OCI-M2 (cell line): ENCODE data around the gene MRPL55.

ENCODE experiments used
- DNase-seq: peaks from one replicate; lab custom pipeline; 2025; ENCODE audit not compliant: unreplicated experiment; lab: John Stamatoyannopoulos, UW

MRPL55 gene

DNA sequence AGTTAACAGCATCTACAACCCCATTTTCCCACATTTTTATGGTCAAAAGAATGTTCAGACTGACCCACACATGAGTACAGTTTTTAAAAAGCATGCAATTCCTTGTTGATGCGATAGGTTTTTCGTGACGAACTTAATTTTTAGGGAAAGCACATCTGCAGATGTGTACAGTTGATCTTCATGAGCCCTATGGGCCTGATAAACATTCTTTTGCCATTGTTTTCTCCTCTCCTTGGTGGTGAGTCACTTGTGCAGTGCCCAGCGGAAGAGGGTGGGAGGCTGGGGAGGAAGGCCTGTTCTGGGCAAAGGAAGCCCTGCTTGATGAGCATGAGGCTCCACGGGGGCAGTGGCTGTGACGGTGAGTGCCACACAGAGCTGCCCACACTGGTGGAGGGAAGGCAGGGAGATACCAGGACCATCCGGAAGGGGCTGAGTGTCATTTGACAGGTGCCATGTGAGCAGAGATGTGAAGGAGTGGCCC lies 21.3 kb downstream of the MRPL55 start:
- no peak for DNase-seq

DNA sequence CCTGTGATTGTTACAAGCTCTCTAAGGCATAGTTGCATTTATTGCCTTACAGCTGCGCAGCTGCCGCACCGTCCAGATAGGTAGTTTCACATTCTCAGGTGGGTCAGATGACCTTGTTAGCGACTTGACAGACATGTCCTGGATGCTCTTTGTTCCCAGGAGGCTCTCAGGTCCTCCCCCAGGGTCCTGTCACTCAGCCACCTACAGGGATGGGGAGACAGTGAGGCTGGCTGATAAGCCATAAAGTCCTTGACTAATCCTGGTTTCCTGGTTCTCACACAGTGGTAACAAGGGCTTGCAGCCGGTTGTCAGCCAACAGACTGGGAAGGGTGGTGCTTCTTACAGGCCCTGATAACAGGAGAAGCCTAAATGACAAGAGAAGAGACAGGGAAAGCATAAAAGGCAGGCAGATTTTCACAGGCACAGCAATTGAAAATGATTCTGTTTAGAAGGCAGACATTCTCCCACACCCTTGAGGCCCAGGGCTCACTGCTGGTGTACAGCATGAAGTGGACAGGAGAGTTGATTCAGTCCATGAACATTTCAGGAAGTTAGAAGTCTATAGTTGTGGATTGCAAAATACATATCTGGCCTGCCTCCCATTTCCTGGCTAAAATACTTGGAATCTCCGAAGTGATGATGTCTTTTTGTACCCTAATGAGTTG lies 23.7 kb downstream of the MRPL55 start:
- peak; percentile 68 for DNase-seq

DNA sequence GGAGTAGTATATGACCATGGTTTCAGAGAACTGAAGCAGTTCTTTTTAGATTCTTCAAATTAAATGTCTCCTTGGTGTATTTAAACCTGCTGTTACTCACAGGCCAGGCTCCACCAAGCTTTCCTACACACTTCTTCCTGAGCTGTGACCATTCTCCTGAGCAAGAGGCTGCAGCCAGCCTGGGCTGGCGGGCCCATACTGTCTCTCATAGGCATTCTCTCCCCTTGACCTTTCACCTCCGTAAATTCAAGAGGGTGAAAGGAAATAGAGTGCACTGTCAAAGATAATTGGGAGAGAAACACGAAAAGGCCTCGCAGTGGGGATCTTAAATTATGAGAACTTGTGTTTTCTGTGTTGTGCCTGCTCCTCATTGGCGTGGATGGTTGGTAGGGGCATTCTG lies 24.3 kb downstream of the MRPL55 start:
- no peak for DNase-seq

DNA sequence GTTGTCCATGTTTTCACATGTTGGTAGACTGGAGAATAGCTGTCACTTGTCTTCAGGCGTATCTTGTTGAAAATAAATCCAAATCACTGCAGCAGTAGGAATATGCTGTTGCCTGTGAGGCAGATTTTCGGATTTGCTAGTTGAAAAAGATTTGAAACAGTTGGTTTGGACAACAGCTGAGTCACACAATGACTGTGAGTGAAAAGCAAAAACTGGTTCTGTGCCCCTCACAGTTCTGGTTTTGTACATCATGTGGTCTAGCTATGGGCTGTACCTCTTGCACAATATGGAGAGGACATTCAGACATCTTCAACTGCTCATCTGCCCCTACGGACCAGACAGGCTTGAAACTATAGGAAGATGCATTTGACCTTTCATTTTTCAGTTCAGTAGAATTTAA lies 24.8 kb downstream of the MRPL55 start:
- DNase-seq: no peak

DNA sequence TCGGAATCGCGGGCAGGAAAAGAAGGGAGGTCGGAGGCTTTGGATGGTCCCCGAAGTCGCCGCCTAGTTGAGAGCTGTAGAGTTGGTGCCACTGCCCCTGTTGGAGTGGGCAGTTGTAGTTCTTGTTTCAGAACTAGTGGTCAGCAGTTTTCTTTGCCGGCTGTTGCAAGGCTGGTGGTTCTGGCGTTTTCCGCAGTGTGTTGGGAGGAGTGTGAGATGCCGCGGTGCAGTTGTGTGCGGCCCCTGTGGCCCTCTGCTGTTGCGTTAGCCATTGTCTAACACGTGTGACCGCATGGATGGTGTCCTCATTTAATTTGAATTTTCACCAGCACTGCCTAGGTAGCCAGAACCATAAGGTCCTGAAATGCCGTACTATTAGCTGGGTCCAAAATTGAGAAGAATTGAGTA lies 25.2 kb downstream of the MRPL55 start:
- DNase-seq: no peak

DNA sequence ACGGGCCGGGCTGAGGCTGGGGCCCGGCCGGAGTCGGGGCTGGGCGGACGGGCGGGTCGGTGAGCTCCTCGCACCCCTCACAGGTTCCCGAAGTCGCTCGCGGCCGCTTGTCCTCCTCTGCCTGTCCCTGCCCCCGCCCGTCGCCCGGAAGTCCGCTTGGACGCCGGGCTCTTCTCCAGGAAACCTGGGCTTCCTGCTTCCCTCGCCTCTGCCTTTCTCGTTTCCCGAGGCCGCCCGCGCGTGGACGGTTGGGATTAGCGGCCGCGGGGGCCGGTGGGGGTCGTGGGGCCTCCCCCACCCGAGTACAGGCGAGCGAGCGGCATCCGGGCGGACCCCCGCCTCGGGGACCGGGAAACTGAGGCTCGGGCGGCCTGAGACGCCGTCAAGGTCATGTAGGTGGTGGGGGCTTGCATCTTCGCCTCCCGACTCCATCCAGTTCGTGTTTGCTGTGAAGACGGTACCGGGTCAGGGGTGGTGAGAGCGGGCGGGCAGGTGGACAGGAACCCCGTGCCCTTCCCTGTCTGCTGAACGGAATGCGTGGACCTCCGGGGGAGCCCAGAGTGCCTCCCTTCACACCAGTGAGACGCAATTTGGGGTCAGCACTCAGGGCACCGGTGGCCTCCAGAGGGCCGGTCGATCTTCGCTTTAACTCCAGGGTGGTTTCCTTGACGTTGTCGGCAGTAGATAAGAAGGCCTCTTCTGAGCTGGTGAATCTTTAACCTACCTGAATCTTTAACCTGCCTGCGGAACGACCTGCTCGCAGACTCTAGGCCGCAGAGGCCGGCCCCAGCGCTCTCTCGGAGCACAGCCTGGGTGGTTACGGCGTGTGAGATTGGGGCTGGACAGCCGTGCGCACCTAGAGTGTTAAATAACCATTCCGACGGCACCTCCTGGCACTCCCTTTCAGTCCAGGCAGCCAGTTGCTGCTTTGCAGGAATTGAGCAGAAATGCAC lies 25.9 kb downstream of the MRPL55 start:
- DNase-seq: no peak

DNA sequence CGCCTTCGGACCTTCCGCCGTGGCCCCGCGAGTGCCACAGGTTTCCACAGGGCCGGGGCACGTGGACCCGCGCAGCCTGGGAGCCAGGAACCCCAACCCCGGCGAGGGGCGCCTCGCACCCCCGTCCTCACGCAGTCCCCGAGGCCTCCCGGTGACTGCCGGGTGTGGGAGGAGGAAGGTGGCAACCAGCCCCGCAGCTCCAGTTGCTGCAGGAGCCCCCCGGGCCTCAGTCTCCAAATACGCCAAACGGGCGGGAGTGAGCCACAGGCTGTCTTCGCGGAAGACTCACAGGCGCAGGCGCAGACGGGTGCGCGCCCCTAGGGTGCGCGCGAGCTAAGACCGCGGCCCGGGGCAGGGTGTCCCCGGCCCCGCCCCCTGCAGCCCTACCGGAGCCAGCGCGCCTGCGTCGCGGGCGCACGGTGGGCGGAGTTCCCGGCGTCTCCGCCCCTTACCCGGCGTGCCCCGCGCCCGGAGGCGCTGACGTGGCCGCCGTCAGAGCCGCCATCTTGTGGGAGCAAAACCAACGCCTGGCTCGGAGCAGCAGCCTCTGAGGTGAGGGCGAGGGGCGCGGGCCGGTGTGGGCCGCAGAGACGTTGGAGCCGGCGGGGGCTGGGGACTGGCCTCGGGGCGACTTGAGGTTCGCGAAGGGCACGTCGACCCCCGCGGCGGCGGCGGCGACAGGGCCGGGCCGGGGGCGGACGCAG lies 26.7 kb downstream of the MRPL55 start, which contains the start of gene ARF1:
ARF1 (plus strand) TSS at position 495 of the 704 bp plus-strand sequence. CDS start 14,407 bp downstream, outside the sequence.
- peak; percentile 31 for DNase-seq

DNA sequence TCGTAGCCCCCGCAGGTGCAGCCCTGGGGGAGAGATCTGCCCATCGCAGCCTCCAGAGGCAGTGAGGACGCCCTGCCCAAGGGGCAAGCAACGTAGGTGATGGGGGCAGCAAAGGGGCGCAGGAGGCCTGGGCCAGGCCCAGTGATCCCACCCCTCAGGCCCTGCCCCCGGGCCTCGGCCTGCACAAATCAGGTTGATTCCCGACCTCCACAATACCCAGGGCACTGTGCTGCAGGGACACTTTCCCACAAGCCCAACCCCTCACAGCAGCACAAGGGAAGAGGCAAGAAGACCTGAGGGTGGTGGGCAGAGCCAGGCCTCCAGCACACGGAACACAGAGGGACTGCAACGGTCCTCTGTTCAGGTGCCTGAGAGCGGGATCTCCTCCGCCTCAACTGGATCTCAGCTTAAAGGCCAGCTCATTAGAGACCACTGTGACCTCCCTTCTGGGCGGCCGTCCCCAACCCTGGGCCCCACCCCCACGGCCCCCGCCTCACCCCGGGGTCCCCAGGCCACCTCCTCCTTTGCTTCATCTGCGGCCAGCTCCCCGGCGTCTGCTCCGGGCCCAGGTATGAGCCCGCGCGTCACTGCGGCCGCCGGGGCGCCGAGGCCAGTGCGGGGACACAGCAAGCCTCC lies 27.4 kb downstream of the MRPL55 start:
- no peak for DNase-seq

DNA sequence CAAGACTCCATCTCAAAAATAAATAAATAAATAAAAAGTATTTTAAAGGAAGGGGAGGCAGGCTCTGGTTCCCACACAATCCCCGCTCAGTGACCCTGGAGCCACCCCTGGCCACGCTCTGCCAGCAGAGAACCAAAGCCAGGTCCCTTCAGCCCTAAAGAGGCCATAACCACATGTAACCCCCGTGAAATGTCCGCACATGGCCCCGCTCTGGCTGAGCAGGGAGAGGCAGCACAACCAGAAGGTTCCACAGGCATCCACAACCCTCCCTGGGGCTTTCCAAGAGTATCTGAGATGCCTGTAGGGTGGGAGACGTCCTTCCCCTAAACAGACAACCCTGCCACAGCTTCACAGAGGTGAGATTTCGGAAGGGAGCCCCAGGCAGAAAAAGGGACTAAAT lies 28.0 kb downstream of the MRPL55 start:
- DNase-seq: no peak

DNA sequence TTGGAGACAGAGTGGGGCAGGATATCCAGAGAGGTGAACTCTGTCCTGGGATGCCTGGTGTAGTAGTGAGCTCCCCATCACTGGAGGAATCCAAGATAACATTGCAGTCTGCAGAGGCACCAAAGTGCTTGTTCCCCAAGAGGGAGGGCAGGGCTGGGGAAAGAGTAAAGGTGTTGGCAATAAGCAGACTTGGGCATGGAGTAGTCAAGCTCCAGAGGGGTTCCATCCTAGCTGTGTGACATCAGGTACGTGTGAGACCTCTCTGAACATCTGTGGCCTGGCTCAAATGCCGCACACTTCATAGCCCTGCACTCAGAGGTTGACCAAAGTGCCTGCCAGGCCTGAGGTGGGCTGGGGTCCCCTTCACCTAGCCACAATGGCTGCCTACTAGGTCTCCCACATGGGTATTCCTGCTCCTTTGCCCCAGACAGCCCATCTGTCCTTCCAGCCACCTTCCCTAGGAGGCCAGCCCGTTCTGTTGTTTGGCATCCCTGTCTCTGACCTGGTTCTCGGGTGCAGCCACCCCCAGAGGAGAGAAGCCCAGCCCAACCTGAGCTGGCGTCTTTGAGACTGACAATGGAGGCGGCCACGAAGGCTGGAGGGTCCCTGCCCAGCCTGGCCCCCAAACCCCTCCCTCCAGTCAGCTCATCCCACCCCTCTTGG lies 29.4 kb downstream of the MRPL55 start:
- no peak for DNase-seq

DNA sequence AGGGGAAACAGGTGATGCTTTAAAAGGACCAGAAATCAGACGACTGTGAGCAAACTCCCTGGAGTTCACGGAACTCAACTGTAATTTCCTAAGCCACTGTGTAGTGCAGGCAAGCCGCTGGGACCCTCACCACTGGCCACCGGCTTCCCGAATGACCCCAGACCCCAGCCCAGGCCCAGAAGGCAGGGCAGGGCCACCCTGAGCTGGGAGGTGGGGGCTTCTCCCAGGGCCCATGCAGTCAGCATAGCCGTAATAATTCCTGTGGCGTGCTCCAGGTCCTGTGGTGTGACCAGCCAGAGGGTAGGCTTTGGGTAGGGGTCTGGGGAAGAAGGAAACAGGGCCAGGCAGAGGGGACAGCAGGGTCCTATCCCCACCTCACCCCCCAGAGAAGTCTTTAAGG lies 30.1 kb downstream of the MRPL55 start:
- no peak for DNase-seq

DNA sequence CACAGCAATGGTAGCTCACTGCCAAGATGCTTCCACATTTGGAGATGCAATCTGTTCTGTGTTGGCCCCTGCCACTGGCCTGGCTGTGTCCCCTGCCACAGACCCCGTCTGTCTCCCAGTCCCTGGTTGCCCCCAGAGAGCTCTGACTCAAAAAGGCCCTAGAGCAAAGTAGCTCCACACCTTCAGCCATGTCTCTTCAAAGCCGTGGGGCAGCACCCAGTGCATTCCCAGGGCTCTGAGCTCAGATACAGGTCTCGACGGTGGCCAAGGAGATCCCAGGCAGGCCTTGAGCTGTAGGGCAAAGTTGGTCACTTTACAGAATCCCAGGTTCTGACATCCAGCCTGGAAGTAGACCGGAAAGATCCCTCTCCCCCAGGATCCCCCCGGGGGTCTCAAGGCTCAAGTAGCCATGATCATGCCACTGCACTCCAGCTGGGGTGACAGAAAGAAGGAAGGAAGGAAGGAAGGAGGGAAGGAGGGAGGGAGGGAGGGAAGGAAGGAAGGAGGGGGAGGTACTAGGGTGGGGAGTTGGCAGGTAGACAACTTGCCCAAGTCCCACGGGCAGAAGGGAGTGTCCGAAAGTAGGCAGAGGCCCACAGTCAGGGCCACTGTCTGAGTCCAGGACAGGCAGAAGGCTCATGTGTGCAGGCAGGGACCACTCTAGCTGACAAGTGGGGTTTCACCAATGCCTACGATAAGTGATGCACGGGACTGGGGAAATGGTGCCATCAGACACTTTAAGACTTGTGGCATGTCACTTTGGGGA lies 31.4 kb downstream of the MRPL55 start:
- DNase-seq: no peak

DNA sequence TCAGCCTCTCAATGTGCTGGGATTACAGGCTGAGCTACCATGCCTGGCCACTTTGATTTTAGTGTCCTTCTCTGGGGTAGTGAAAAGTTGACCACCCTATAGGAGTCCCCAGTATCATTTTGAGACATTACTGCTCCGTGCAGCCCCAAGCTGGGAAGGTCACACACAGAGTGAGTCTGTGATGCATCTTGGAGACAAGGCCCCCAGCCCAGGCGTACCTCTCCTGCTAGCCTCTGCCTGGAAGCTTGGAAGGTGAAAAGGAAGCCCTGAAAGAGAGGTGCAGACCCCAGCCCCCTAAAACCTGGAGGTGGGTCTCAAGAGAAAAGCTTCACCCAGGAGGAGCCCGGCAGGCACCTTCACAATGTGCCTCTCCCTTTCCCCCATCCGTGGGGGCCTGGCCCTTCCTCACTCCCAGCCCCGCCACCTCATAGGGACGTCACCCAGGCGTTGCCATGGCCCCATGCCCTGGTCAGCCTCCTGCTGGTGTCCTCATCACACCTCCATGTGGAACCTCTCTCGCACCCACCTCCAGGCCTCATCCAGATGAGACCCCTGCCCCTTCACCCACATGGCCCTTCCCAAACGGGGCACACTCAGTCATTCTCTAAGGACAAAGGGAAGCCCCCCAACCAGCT lies 32.2 kb downstream of the MRPL55 start:
- no peak for DNase-seq

DNA sequence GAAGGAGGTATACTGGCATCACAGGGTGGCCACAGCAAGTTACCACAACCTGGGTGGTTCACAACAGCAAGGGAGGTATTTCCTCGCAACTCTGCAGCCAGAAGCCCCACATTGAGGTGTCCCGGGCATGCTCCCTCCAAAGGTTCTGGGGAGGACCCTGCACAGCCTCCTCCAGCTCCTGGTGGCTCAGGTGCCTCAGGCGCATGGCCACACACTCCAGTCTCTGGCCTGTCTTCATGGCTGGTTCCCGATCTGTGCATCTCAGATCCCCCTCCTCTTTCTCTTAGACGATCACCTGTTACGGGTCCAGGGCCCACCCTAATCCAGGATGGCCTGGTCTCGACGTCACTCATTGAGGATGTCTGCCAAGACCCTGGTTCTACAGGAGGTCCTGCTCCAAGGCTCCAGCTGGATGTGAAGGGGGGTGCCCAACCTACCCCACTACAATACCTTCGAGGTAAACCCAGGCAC lies 33.3 kb downstream of the MRPL55 start:
- DNase-seq: no peak

DNA sequence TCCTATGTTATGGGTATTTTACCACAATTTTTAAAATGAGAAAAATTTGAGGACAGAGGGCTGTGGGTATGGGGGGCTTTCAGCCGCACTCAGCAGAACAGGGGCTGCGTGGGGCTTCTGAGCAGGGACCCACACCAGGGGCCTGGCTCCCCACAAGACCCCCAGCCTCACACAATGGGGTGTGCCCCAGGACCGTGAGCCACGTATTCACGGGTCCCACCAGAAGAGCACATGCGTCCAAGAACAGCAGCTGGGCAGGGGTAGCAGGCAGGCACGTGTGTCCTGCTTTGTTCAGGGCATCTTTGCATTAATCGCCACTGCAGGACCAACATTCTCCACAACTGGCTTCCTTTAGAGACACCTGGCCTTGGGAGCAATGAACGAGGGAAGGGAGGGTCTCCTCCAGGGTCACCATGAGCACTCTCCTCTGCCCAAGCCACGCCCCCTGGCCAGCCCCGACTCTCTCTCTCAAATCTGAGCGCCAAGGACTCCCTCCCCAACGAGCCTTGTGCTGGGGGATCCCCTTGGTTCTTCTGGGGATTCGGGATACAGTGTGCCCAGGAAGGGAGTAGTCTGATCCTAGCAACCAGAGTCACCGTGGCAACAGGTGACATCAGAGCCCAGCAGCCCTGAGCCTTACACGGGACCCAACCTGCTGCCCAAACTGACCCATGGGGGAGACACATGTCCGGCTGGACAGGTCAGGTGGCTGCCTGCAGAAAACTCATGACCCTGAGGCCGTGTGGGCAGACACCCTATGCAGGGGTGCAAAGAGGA lies 34.0 kb downstream of the MRPL55 start:
- DNase-seq: no peak

DNA sequence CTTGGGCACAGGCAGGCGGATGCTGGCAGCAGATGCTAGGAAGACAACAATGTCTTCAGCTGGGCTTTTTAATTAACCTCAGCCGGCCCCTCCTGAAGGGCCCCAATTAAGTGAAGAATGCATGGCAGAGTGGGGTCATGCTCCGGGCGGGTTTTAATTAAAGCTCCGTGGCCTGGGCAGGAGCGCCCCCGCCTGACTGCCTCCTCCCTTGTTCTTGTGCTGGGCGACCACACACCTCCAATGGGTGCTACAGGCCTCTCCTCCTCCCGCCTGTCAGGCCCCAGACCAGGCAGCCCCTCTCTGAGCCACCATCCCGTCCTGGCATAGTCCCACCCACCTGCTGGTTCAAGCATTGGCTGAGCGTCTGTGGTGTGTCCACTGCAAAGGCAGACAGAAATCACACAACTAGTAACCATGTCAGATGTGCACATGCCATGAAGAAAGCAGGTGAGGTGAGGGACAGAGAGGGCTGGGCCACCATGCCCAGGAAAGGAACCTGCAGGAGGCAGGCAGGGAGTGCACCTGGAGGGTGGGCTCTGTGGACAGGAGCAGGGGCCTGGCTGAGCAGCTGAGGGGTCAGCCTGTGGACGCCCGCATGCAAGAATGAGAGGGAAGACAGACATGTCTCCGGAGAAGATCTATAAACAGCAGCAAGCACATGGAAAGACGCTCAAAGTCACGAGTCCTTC lies 35.1 kb downstream of the MRPL55 start:
- no peak for DNase-seq

DNA sequence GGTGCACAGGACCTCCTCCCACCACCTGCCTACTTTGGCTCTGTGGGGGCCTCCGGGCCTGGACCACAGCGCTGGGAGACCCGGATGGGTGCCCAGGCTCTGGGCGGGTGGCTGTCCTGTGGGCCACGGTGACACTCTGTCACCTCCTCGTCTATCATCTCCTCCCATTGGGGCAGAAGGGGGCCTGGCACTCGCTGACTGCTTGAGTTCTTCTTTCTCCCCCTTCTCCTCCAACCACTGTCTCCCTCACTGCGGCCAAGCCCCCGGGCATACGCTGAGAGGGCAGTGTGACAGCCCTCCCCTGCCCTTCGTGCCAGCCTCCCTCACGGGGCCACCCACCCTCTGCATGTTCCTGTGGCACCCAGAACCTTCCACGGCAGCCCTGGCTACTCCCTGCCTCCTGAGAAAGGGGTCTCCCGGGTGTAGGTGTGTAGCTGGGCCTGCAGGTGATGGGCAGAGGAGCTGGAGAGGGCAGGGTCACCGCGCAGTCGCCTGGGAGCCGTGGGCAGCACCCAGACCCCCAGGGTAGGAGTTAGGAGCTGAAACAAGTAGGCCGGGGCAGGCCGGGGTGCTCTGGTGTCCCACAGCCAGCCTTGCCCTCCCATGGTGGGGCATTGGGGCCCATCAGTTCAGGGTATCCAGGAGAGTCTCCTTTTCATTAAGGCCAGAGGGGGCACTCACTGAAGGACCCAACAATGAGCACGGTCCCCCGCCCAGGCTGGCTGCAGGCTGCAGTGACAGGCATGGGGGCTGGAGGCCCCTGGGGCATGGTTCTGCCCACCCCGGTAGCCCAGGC lies 35.8 kb downstream of the MRPL55 start:
- no peak for DNase-seq
